Stimulated activated CD8-positive, alpha-beta memory T cell treated with anti-CD3 and anti-CD28 coated beads, Interleukin-7, amount 100 ng/mL, for 48 hours (primary cell): ENCODE data around the gene USP12.
"Not testable (repeated sequence)": the region's sequence is repeated elsewhere in the genome, so short reads cannot be mapped to it uniquely, and the experiment has no call there.

Experiments used
- DNase-seq, 2 donors: peaks; one replicate each; pipeline ENCODE4 v3.0.0-alpha.2; 2020; ENCODE audit warnings: low read depth in 1 of 2; ENCODE audit errors: extremely low read depth in 1 of 2

The USP12 gene

DNA sequence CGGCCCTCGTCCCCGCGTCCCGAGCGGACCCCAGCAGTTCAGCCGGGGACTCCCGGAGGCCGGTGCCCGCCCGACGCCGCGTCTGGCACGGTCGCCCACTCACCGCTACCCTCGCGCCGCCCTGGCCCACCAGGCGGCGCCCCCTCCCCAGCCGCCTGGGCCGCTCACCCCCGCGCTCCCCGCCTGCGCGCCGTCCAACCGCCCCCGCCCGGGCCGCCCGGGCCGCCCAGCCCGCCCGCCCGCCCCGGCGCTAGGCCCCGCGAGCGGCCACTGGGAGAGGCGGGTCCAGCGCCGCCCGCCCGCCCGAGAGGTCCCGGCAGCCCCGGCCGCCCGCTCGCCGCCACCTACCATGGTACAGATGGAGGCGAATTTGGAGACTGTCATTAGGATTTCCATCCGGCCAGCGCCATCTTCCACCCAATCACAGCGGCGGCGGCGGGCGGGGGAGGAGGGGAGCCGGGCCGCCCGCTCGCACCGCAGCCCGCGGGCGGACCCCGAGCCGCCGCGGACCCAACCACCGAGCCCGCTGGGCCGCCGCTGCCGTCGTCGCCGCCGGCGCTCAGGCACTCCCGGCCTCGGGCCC is at the start of gene USP12:
Gene USP12 (minus strand): TSS at position 568 of the 583 bp plus-strand sequence. CDS start 172 bp downstream, at position 396.
- no peak for DNase-seq

GRCh38 chr13:27219611-27220010 is 48.0 kb upstream of the USP12 start:
- no peak for DNase-seq

DNA sequence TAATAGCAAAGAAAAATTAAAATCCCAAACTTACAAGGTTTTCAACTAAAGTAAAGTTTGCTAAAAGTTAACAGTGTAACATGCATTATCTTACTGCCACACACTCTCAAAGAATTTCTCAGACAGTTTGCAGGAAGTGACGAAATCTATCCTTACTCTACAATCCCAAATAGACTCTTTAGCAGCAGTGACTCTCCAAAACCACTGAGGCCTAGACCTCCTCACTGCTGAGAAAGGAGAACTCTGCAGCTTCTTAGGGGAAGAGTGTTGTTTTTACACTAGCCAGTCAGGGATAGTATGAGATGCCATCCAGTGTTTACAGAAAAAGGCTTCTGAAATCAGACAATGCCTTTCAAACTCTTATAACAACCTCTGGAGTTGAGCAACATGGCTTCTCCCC is 47.2 kb upstream of the USP12 start:
- DNase-seq, result not testable (repeated sequence)

DNA sequence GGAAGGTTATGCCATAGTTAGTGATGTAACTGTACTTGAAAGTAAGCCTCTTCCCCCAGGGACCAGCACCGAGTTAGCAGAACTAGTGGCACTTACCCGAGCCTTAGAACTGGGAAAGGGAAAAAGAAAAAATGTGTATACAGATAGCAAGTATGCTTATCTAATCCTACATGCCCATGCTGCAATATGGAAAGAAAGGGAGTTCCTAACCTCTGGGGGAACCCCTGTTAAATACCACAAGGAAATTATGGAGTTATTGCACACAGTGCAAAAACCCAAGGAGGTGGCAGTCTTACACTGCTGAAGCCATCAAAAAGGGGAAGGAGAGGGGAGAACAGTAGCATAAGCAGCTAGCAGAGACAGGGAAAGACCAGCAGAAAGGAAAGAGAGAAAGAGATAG is 46.2 kb upstream of the USP12 start:
- DNase-seq, result not testable (repeated sequence)

DNA sequence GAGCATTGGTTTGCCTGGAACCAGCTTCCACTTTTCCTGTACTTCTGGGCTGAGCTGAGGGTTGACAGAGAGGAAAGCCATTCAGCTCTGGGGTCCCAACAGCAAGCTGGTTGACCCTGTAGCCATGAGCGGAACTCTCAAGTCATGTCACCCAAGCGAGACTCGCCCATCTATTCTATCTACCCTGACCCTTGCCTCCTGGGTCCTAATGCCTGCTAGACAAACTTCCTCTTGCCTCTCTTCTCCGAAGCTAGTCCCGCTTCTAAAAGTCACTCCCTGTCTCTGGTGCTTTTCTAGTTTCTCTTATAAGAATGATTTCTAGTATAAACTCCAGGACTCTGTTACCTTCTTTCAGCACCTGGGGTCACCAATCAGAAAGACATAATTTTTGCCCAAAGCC is 41.8 kb upstream of the USP12 start:
- DNase-seq, result not testable (repeated sequence)

DNA sequence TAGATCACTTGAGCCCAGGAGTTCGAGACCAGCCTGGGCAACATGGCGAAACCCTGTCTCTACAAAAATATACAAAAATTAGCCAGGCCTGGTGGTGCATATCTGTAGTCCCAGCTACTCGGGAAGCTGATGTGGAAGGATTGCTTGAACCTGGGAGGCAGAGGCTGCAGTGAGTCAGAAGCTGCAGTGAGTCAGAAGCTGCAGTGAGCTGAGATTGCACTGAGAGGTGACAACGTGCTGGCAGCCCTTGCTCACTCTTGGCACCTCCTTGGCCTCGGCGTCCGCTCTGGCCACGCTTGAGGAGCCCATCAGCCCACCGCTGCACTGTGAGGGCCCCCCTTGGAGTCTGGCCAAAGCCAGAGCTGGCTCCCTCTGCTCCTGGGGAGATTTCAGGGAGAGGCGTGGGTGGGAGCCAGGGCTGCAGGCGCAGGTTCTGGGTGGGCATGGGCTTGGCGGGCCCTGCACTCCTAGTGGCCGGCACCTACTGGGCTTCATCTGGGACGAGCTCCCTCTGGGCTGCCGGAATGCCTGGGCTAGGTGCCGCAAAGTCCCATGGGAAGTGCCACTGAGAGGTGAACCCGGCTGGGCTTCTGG is 40.3 kb upstream of the USP12 start:
- no peak for DNase-seq

- no peak for DNase-seq
Observed at GRCh38 chr13:27211271-27211670, 39.7 kb upstream of the USP12 start.

DNA sequence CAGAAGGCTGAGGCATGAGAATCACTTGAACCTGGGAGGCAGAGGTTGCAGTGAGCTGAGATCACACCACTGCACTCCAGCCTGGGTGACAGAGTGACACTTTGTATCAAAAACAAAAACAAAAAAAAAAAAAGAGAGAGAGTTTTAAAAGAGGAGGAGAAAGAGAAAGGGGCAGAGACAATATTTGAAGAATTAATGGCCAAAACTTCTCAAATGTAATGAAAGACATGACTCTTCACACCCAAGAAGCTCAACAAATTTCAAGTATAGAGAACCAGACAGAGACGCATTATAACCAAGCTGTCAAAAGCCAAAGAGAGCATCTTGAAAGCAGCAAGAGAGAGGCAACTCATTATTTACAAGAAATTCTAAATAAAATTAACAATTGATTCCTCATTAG is 36.9 kb upstream of the USP12 start:
- no peak for DNase-seq

DNA sequence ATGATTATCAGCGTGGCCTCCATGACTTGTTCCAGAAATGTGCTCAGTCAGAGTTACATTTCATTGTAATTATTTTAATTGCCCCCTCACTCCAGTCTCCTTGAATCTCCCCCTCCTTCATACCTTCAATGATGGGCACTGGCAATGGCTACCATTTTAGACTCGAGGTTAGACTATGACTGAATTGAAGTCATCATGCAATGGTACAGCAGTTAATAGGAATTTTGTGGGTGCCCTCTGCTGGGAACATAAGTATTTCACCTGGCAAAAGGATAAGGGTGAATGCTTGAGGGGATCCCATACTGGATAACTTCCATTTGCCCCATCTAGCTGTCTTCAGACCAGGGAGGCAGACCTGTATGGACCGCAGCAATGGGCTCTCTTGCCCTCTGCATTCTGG is 32.2 kb upstream of the USP12 start:
- DNase-seq, result no peak

GRCh38 chr13:27203186-27203585 is 31.6 kb upstream of the USP12 start:
- no peak for DNase-seq

DNA sequence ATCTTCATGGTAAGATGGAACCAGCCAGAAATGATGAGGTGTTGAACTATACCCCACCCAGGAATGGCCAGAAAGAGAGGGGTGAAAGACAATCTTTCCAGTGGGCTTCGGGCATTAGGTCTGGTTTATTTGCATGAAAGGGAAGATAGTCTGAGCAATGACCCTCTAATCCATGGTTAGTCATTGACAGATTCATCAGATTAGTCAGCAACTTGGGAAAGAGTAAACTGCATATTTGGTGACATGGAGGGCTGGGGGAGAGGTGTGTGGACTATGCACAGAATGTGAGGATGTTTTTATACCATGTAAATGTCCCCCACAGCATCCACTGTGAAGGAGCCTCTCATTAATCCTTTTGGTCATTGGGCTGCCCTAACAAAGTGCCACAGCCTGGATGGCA is 30.1 kb upstream of the USP12 start:
- DNase-seq, result no peak

GRCh38 chr13:27200413-27201070 is 28.9 kb upstream of the USP12 start:
- DNase-seq, result no peak

DNA sequence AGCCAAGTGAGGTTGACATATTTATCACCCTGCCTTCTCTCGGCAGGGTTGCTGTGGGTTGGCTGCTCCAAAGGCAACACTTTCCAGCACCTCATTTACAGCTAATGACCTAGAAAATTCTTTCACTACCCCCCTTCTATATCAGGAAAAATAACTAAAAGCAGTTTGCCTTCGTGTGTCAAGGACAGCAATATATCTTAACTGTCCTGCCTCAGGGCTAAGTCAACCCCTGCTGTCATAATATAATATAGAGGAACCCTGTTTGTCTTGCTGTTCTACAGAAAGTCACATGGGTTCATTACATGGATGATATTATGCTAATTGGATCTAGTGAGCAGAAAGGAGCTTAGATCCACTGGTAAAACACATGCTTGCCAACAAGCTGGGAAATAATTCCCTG is 28.1 kb upstream of the USP12 start:
- no peak for DNase-seq

- DNase-seq, result no peak
Observed at GRCh38 chr13:27199211-27199610, 27.6 kb upstream of the USP12 start.

- DNase-seq, result no peak
Observed at GRCh38 chr13:27194895-27195764, 23.5 kb upstream of the USP12 start.

DNA sequence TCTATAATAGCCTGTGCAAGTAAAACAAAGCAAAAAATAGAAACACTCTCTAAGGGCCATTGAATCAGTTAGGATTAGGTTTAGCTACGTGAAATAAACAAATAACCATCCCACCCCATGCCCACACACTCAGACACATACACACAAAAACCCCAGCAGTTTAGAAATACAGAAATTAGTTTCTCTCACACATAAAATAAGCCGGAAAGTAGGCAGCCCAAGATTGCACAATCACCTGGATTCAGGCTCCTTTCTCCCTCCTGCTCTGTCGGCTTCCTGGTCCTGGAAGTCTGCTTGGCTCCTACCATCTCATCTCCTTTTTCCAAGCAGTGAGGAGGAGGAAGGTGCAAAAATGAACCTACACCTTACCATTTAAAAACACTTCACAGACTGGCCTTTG is 22.6 kb upstream of the USP12 start:
- DNase-seq, result no peak

- DNase-seq, result no peak
Observed at GRCh38 chr13:27193496-27193895, 21.9 kb upstream of the USP12 start.

DNA sequence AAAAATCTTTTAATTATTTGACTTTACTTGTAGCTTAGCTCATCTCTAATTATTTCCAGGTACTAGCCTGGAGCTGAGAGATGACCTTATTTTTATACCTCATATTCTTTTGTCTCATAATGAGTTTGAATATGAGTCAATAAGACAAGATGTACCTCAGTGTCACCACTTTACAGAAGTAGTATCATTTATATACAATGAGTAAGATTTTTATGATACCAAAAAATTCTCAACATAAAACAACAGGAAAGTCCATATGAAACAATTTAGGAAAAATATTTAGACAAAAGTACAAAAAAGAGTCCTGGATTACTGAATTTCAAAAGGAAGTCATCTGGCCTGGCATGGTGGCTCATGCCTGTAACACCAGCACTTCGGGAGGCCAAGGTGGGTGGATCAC is 21.4 kb upstream of the USP12 start:
- DNase-seq, result no peak

DNA sequence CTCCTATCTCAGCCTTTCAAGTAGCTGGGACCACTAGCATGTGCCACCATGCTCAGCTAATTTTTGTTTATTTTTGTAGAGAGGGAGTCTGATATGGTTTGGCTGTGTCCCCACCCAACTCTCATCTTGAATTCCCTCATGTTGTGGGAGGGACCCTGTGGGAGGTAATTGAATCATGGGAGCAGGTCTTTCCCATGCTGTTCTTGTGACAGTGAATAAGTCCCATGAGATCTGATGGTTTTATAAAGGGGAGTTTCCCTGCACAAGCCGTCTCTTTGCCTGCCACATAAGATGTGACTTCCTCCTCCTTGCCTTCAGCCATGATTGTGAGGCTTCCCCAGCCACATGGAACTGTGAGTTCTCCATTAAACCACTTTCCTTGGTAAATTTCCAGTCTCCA is 20.8 kb upstream of the USP12 start:
- DNase-seq, result not testable (repeated sequence)

DNA sequence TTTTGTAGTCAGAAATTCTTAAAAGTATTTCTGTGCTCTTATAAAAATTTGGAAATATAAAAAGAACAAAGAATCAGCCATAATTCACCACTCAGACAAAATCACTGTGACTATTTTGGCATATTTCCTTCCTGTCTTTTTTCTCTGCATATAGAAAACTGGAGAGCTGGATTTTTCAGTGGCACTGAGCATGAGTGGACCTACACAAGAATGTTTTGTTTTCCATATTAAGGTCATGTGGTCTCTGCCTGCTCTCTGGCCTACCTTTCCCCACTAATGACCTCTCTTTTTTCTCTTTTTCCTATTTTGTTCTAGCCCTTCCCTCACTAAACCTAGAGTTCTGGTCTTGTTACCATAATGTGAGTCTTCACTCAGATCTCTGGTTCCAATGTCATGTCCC is 17.6 kb upstream of the USP12 start:
- no peak for DNase-seq

- DNase-seq, result no peak
Observed at GRCh38 chr13:27188239-27188638, 16.6 kb upstream of the USP12 start.

- no peak for DNase-seq
Observed at GRCh38 chr13:27186295-27186694, 14.7 kb upstream of the USP12 start.
